Head of caudate nucleus (tissue), 42 donors: ENCODE data around the gene HECW1.
A peak's percentile ranks its signal among the peaks of the same experiment; 100 is the strongest.

Experiments
- DNase-seq, 42 donors: peaks; one replicate each; pipeline versions ENCODE4 v3.0.0 to v3.0.0-alpha.2; 2020 to 2021; ENCODE audit warnings: mixed read lengths in 7 of 42
- intact Hi-C: fragments of 100-400 bp; cut with DNase I; formaldehyde crosslinking; loops from one replicate; pipeline ENCODE4 v1.15.0; 2022

HECW1 gene

GRCh38 chr7:43290978-43291377 is 178.5 kb downstream of the HECW1 start:
- intact Hi-C loops = no loop called here
- no peak for DNase-seq

DNA sequence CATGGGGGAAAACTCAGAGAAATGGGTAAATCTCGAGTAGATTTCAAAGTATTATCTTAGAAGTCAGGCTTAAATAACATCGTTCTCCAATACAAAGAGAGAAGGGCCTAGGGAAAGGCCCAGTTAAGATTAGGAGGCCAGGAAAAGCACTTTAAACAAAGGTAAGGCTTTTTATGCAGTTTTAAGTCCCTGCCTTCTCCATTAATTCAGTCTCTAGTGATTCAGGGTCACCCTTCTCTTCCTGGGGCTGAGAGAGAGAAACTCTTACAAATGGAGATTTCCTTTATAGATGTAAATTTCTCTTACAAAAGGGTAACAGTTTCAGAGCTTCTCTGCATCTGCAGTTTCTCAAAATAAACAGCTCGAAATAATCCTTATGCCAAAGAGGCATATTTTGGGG is 179.3 kb downstream of the HECW1 start:
- DNase-seq = no peak
- intact Hi-C loops = no loop called here

DNA sequence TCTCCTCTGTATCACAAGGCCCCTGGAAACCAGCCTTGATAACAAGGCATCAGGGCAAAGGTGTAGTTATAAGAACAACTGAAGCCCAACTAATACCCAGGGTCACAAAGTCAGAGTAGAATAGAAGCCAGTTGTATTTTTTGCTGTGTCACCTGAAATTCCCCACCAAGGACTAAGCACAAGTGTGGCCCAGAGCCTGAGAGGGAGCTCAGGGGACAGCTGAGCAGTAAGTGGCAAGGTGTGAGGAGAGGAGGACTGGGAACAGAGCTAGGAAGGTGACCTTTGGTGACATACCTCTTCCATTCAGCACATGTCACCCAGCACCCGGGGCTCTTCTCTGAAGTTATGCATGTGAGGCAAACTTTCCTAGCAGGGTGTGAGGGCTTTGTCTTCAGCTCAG is 179.9 kb downstream of the HECW1 start:
- intact Hi-C loops = no loop called here
- no peak for DNase-seq

- peak in 30 of 42 donors; percentile 9 to 83 (median 47) for DNase-seq
- intact Hi-C loops = no loop called here
Measured at GRCh38 chr7:43294080-43294630, 181.7 kb downstream of the HECW1 start.

GRCh38 chr7:43295429-43295828 is 183.0 kb downstream of the HECW1 start:
- DNase-seq = no peak
- intact Hi-C loops = no loop called here

DNA sequence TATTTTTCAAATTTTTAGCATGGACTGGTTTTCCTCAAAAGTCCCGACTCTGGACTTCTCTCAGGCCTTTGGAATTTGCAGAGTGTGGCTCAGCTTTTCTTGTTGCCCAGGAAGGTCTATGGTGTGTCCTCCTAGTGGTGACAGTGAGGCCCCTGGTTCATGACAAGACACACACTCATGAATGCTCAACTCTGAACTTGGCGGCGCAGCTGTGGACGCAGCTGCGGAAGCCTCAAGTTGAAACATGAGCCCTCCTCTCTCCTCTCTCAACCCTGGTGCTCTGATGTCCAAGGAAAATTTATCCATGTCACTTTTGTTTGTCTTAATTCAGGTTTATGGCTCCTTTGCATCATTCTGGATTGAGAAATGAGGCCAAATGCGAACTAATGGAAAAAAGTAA is 183.9 kb downstream of the HECW1 start:
- DNase-seq = peak in 1 of 42 donors; percentile 31
- intact Hi-C loops = no loop called here

- intact Hi-C loops = no loop called here
- DNase-seq = peak in 20 of 42 donors; percentile 14 to 73 (median 42)
Measured at GRCh38 chr7:43298617-43299016, 186.2 kb downstream of the HECW1 start.

- DNase-seq = peak in 36 of 42 donors; percentile 21 to 89 (median 60)
- intact Hi-C loops = no loop called here
Measured at GRCh38 chr7:43300121-43300520, 187.7 kb downstream of the HECW1 start.

DNA sequence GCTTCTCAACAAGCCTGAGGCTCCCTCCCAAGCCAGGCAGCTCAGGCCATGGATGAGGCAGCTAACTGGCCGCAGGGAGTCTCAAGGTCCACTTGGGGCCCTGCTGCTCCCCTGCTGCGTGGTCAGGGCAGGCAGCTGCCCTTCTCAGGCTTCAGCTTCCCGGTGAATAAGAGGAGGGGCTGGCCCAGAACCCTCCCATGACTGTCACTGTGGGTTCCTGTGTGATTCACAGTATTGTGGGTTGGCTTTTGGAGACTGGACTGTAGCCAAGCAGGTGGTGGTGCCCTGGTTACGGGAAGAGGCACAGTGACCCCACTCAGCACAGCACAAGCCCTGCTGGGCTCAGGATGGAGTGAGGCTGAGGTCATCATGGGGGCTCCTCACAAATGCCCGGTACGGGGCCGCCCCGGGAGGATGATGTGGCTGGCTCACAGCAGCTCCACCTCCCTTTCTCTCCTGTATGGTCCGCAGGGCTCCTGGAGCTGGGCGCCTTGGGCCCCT is 189.8 kb downstream of the HECW1 start:
- DNase-seq = peak in 1 of 42 donors; percentile 57
- intact Hi-C loops = no loop called here

GRCh38 chr7:43302773-43303460 is 190.5 kb downstream of the HECW1 start:
- intact Hi-C loops = no loop called here
- DNase-seq = no peak

DNA sequence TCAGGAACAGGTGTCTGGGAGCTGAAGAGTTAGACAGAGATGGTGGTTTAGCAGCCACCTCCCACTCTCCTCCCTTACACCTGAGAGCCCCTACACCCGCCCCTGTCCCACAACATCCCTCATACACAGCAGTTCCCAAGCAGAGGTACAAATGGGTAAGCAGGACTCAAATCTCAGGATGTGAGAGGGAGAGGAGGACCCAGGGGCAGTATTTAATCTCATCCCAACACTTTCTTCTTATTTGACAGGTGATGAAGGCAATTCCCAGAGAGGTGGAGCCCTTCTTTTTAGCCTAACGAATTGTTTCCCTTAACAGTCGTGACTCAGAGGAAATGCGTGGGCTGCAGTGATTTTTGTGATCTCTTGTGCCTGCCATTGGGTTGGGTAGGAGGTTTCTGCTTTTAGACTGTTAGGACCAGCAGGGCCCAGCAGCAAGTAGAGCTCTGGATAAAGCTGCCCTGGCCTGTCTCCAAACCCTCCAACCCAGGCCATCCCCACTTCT is 191.3 kb downstream of the HECW1 start:
- DNase-seq = peak; percentile 21 to 87 (median 64)
- intact Hi-C loops = no loop called here

- intact Hi-C loops = no loop called here
- no peak for DNase-seq
Measured at GRCh38 chr7:43306404-43306803, 194.0 kb downstream of the HECW1 start.

GRCh38 chr7:43307522-43307921 is 195.1 kb downstream of the HECW1 start:
- DNase-seq = no peak

DNA sequence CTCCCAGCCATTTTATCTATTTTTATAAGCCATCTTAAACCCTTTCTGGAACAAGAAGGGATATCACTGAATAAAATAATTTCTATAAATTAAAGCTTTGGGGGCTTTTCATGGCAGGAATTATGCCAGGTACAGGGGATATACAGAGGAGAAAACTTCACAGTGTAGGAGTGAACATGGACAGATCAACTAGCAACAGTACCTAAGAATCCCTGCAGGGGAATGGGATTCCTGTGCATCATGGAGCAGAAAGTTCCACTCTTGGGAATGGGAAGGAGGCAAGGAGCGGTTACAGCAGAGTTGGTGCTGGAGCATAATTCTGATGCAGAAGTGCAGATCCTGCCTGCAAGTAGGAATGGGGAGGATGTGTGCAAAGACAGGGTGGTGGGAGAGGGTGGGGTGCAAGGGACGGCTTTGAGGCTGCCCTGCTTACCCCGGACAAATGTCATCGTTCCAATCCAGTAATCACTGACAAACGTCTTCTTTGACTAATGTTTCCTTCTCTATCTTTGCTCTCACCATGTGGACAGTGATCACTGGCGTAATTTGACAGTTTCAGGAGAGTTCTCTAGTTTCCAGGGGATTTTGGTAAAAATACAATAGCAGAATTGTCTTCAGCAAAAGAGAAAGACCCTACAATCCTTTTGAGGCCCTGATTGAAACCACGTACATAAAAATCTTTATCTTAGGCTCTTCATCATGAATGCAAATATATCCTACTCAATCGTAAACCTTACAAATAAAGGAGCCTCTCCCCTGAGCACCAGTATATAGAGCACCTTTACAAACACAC is 196.7 kb downstream of the HECW1 start:
- no peak for DNase-seq
- intact Hi-C loops = no loop called here

More at GRCh38 chr7:43307522-43307921, 195.1 kb downstream of the HECW1 start:
- intact Hi-C loops = no loop called here

DNA sequence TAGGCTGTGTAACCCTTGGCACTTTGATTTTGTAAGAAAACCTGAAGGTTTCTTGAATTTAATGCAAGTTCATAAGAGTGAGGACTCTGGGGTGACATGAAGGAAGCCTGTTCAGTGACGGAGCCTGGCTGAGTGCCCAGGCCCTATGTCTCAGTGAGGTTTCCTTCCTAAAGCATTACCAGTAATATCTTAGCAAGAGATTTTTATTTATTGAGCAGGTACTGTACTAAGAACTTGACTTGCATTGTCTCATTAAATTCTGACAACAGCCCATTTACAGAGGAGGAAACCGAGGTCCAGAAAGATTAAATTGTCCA is 197.2 kb downstream of the HECW1 start:
- intact Hi-C loops = no loop called here
- DNase-seq = no peak

- no peak for DNase-seq
- intact Hi-C loops = no loop called here
Measured at GRCh38 chr7:43311052-43311451, 198.6 kb downstream of the HECW1 start.

DNA sequence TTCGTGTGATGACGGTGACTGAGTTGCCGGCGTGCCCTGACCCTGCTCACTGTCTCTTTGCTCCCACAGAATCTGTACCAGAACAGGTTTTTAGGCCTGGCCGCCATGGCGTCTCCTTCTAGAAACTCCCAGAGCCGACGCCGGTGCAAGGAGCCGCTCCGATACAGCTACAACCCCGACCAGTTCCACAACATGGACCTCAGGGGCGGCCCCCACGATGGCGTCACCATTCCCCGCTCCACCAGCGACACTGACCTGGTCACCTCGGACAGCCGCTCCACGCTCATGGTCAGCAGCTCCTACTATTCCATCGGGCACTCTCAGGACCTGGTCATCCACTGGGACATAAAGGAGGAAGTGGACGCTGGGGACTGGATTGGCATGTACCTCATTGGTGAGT is 199.2 kb downstream of the HECW1 start:
- intact Hi-C loops = no loop called here
- no peak for DNase-seq

- DNase-seq = peak in 1 of 42 donors; percentile 34
- intact Hi-C loops = no loop called here
Measured at GRCh38 chr7:43313628-43314378, 201.4 kb downstream of the HECW1 start.

- DNase-seq = peak in 8 of 42 donors; percentile 16 to 68 (median 45)
- intact Hi-C loops = no loop called here
Measured at GRCh38 chr7:43314379-43315158, 202.1 kb downstream of the HECW1 start.
